ENCODE data around the gene SLC22A1. TPM values are rescaled to one million over a fixed set of nuclear protein-coding genes. Genes with fewer than 3 reads are reported as not detected.

SLC22A1 gene
- total and polyA plus RNA-seq, 2 of the 8 experiments (the other 6 are each of a cell fraction or from before 2014, with no cell fraction given), result 0.12 to 0.45 TPM

DNA sequence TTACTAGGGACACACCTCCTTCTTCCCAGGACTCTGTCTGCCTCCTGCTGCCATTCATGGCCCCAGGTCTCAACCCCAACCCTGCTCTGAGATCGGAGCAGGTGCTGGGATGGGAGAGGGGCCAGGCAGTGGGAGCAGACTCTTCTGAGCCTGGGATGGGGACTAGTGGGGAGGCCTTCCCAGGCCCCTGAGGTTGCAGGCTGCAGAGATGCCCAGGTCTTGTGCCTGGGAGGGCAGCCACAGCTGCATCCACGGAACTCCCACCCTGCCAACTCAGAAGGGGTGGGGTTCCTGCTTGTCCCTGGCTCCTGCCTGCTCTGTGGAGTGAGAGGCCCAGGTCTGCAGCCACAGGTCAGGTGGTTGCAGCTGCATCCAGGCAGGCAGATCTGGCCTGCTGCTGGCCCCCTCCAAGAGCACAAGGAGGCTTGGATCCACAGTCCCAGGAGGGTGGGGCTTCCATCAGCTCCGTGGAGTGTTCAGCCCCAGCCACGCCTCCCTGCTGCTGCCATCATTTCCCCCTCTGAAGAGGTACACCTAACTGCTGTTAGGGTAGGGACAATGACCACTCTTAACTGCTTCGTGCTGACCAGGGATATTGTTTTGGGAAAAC lies 2.9 kb upstream of the SLC22A1 start:
- no peak overlapping the region for H3K56ac ChIP-seq (replicated peaks; ENCODE audit: insufficient read length, low read depth, low read length)
- 89% methylated on average over 4 of the region's 5 CpGs; no CpG with 5 or more reads in 1 of the 2 experiments for WGBS, 2 experiments (ENCODE audit: extremely low coverage in 1 of 2, insufficient coverage in 1 of 2, insufficient read length in 1 of 2, insufficient replicate concordance in 2 of 2, low coverage in 1 of 2, low lambda C conversion rate in 2 of 2, missing lambda C conversion rate in 1 of 2)
- H3K79me2 ChIP-seq (ENCODE audit: control insufficient read depth in 1 of 2, insufficient read depth in 2 of 2, low read length in 2 of 2), result no peaks in the 10 kb centered on the region
- TF ChIP-seq EGR1 (IDR thresholded peaks at IDR 0.05; ENCODE audit: borderline replicate concordance, low read depth, low read length), result no peak
- TF ChIP-seq POU5F1 (IDR thresholded peaks at IDR 0.05; ENCODE audit: low read depth, low read length), result no peak
- no peak for TF ChIP-seq SIRT6 (IDR thresholded peaks at IDR 0.05; ENCODE audit: low read length)
- no peak for TF ChIP-seq RAD21 (IDR thresholded peaks at IDR 0.05 in 1 of 2, conservative IDR thresholded peaks at IDR 0.05 in 1 of 2; ENCODE audit: low read depth in 2 of 2, low read length in 2 of 2)
- H3K9ac ChIP-seq (replicated peaks in 1 of 4; ENCODE audit: extremely low read depth in 1 of 4, low read depth in 3 of 4, low read length in 3 of 4), result no peak overlapping the region
- no peak overlapping the region for H4K5ac ChIP-seq (ENCODE audit: insufficient read length, low read depth, low read length)
- no peak overlapping the region for H3K4me2 ChIP-seq (ENCODE audit: insufficient read depth in 1 of 2, low read depth in 2 of 2, low read length in 2 of 2)
- FAIRE-seq, result no peak
- H3K4ac ChIP-seq (replicated peaks; ENCODE audit: insufficient read length, low read depth, low read length), result no peak overlapping the region
- H3K27ac ChIP-seq (ENCODE audit: low read depth, low read length), result no peak overlapping the region
- DNase-seq (ENCODE audit: low read depth in 1 of 2, low spot score in 2 of 2), result no peak
- no peak overlapping the region for H3K23ac ChIP-seq (ENCODE audit: insufficient read length)
- CTCF ChIA-PET (ENCODE audit: partially characterized antibody), result interaction anchor here (1.0 to 4.1 kb wide), 5 partner anchors 16 to 336 kb away, joined by 4 to 24 read pairs (median 6); no protein-coding TSS in a partner anchor
- no peak overlapping the region for H2BK15ac ChIP-seq (ENCODE audit: low read length)
- no peak overlapping the region for H3K4me3 ChIP-seq (ENCODE audit: extremely low read depth in 1 of 4, insufficient read depth in 2 of 4, low read depth in 3 of 4, low read length in 4 of 4)
- H2BK12ac ChIP-seq (ENCODE audit: low read depth, low read length), result no peak overlapping the region
- H3K4me1 ChIP-seq (replicated peaks in 1 of 4; ENCODE audit: control insufficient read depth in 3 of 4, insufficient read depth in 4 of 4, low read length in 3 of 4), result no peaks in the 10 kb centered on the region
- H3K23me2 ChIP-seq (ENCODE audit: low read depth, low read length), result no peaks in the 10 kb centered on the region
- no peaks in the 10 kb centered on the region for H4K20me1 ChIP-seq (replicated peaks in 1 of 2; ENCODE audit: control insufficient read depth in 1 of 2, insufficient read depth in 2 of 2, low read length in 2 of 2)
- H2BK20ac ChIP-seq (ENCODE audit: low read length), result no peak overlapping the region
- no peak overlapping the region for H4K91ac ChIP-seq (replicated peaks; ENCODE audit: insufficient read length, low read length)
- H2AFZ ChIP-seq (ENCODE audit: low read length), result no peak overlapping the region
- POLR2A ChIA-PET (ENCODE audit: partially characterized antibody), result no interaction called here
- no peaks in the 10 kb centered on the region for H3K27me3 ChIP-seq (replicated peaks in 1 of 4; ENCODE audit: control insufficient read depth in 3 of 4, extremely low read depth in 1 of 4, insufficient read depth in 3 of 4, low read length in 3 of 4)
- no peaks in the 10 kb centered on the region for H3K36me3 ChIP-seq (ENCODE audit: control insufficient read depth in 2 of 4, insufficient read depth in 4 of 4, low read length in 3 of 4)
- no peak overlapping the region for H2BK120ac ChIP-seq (replicated peaks; ENCODE audit: low read depth, low read length)
- H3K18ac ChIP-seq (ENCODE audit: extremely low read depth, low read length), result no peak overlapping the region
- H3K14ac ChIP-seq (ENCODE audit: insufficient read length), result no peak overlapping the region
- 0 out of 2 replicates have a peak overlapping the region, but pooled peaks have one; percentile 4 for H4K8ac ChIP-seq (ENCODE audit: extremely low read depth, insufficient read depth, low read length)
- H3K9me3 ChIP-seq (ENCODE audit: insufficient read depth in 2 of 2, low read depth in 1 of 2, low read length in 1 of 2), result peaks cover 0 to 13% of the 10 kb centered on the region in 2 experiments; a peak in 2 of 4 replicates
- H3K79me1 ChIP-seq (ENCODE audit: low read depth, low read length), result no peaks in the 10 kb centered on the region
- no peak overlapping the region for H2AK5ac ChIP-seq (ENCODE audit: low read depth, low read length)
- H2BK5ac ChIP-seq (ENCODE audit: low read depth, low read length), result no peak overlapping the region
